Cardiac muscle cell (in vitro differentiated cells and primary cell): ENCODE measurements around the gene PRG2. TPM values are rescaled to one million over a fixed set of nuclear protein-coding genes. Genes with fewer than 3 reads are reported as not detected.

ENCODE experiments used
- DNase-seq, 2 donors: peaks; one replicate each; pipeline versions ENCODE4 v3.0.0 to v3.0.0-alpha.2; 2010 to 2017; ENCODE audit warnings: low read depth in 1 of 2, low spot score in 1 of 2
- H3K27ac ChIP-seq: fragments of 200-600 bp; sonication (generic); 2 replicates; pipeline ENCODE4 v1.5.1; 2016
- H3K27me3 ChIP-seq: fragments of 200-600 bp; sonication (generic); 2 replicates; pipeline ENCODE4 v1.6.0; 2016; ENCODE audit warnings: control low read depth
- H3K36me3 ChIP-seq: fragments of 200-600 bp; sonication (generic); 2 replicates; pipeline ENCODE4 v1.5.1; 2016; ENCODE audit warnings: control low read depth
- H3K4me1 ChIP-seq: fragments of 200-600 bp; sonication (generic); 2 replicates; pipeline ENCODE4 v1.8.1; 2017; ENCODE audit warnings: low read depth, mild to moderate bottlenecking, mixed run types
- H3K4me3 ChIP-seq: fragments of 200-600 bp; sonication (generic); 2 replicates; pipeline ENCODE4 v1.5.1; 2016; ENCODE audit warnings: mild to moderate bottlenecking
- H3K9me3 ChIP-seq: fragments of 200-600 bp; sonication (generic); 2 replicates; pipeline ENCODE4 v1.5.1; 2017; ENCODE audit warnings: low read depth, mild to moderate bottlenecking, control low read depth
- polyA plus RNA-seq: library from polyadenylated mRNA; unstranded; fragments of >200 nt; fragmentation: Nextera tagmentation; extraction: Ambion mirVana; gene quantifications from 2 replicates; pipeline ENCODE4 v1.2.1, GENCODE V29; 2016
- total RNA-seq: library from RNA; depleted of rRNA; stranded (reverse); fragments of >200 nt; gene quantifications from 2 replicates; pipeline ENCODE4 v1.2.3, GENCODE V29; 2016
- TF ChIP-seq, protein P1 (sequence below): IDR thresholded peaks from 2 replicates; pipeline ENCODE4 v1.5.1; 2012; ENCODE audit warnings: low read depth, mild to moderate bottlenecking, low read length

The PRG2 gene
- total and polyA plus RNA-seq, 2 experiments from 2014 or later: not detected

DNA sequence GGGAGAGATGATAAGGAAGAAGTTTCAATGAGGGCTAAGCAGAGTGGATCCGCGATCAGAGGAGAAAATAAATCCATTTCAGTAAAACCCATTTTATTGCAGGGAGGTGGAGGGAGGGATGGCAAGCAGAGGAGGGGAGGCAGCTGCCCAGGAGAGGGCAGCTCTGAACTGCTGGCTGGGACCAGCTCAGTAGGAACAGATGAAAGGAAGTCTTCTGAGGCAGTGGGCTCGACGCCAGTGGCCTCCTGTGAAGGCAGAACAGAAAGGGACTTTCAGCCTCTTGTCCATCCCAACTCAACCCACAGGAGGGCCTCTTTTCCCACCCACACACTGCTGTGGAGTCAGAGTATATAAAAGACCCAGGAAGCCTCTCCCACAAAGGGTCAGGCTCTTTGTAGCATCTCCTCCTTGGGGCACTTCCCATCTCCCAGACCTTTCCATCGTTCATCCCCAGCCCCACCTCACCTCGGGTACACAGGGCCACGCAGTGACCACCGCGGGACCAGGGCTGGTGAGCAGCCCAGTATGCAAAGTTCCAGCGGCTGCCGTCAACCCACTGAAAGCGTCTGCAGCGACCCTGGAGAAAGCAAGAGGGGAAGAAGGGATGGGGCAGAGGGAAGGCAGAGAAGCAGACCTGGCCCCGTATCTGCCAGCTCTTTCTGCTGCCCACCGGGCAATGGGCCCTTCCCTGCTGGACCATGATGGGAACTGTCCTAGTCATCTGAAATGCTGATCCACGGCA, 3.0 kb downstream of the PRG2 start:
- Histone ChIP-seq H3K9me3 (no peaks in the 10 kb centered on the region), H3K36me3 (no peaks in the 10 kb centered on the region), H3K4me3 (no peak overlapping the region), H3K27me3 (no peaks in the 10 kb centered on the region), H3K4me1 (no peaks in the 10 kb centered on the region), H3K27ac (no peak overlapping the region)
- TF ChIP-seq, protein P1, sequence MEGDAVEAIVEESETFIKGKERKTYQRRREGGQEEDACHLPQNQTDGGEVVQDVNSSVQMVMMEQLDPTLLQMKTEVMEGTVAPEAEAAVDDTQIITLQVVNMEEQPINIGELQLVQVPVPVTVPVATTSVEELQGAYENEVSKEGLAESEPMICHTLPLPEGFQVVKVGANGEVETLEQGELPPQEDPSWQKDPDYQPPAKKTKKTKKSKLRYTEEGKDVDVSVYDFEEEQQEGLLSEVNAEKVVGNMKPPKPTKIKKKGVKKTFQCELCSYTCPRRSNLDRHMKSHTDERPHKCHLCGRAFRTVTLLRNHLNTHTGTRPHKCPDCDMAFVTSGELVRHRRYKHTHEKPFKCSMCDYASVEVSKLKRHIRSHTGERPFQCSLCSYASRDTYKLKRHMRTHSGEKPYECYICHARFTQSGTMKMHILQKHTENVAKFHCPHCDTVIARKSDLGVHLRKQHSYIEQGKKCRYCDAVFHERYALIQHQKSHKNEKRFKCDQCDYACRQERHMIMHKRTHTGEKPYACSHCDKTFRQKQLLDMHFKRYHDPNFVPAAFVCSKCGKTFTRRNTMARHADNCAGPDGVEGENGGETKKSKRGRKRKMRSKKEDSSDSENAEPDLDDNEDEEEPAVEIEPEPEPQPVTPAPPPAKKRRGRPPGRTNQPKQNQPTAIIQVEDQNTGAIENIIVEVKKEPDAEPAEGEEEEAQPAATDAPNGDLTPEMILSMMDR: peak; percentile 19
- DNase-seq: peak in 1 of 2 donors; percentile 58

DNA sequence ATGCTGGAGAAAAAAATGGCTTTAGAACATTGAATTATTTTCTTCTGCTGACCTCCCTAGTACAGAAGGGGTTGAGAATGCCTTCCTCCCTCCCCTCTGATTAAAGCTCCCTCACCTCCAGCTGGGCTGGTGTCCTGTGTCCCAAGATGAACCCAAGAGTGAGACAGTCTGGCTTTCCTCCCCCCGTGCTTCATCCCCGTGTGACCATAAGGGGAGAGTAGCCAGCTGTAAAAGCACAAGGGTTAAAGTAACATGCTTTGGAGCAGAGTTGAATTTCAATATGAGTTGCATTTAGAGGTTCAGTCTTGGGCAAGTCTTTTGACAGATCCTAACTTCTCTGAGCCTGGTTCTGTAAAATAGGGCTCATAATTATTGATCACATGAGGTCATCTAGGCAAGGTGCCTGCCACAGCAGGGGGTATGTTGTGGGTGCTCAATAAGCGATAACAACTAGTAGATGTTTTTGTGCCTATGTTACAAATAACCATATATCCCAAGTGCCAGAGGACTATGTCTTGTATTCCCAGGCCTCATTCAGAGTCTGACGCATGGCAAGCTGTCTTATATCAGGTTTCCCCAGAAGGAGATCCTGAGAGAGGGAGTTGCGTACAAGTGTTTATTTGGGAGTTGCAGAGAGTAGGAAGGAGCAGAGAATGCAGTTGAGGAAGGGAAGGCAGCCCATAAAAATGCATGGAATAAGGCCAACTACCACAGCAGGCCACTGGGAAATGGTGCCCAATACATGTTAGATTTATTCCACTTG, 4.1 kb downstream of the PRG2 start:
- no peak overlapping the region for H3K4me3 ChIP-seq
- H3K4me1 ChIP-seq: no peaks in the 10 kb centered on the region
- H3K36me3 ChIP-seq: no peaks in the 10 kb centered on the region
- H3K27ac ChIP-seq: no peak overlapping the region
- H3K27me3 ChIP-seq: no peaks in the 10 kb centered on the region
- no peaks in the 10 kb centered on the region for H3K9me3 ChIP-seq
- DNase-seq: no peak
- TF ChIP-seq, protein P1: no peak

GRCh38 chr11:57380975-57381374, 9.5 kb downstream of the PRG2 start, which contains the start of gene PRG3:
TSS of gene PRG3 (minus strand) at chr11:57381150. CDS start at chr11:57380708, 442 bp downstream.
- DNase-seq: no peak
- Histone ChIP-seq H3K4me1 (no peaks in the 10 kb centered on the region), H3K27me3 (no peaks in the 10 kb centered on the region), H3K27ac (no peak within 1 kb of the TSS), H3K36me3 (no peaks in the 10 kb centered on the region), H3K4me3 (no peak within 1 kb of the TSS), H3K9me3 (no peaks in the 10 kb centered on the region)
- TF ChIP-seq, protein P1: no peak

DNA sequence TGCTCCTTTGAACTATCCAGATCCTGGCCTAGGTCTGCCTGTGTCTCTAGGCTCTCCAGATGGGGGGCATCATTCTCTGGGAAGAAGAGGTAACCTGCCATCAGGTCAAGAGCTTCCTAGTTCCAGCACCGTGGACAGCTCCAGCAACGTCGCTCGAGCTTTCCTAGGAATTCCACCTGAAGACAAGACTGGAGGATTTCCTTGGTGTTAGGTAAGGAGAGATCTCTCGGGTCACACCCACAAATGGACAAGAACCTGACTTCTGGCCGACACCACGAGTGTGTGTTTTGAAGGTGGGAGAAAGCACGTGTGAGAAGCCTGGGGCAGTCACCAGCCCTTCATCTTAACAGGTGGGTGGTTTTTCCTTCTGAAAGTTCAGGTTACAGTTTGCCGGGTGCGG, 10.7 kb downstream of the PRG2 start:
- Histone ChIP-seq H3K4me3 (no peak overlapping the region), H3K27ac (no peak overlapping the region), H3K4me1 (no peaks in the 10 kb centered on the region), H3K27me3 (no peaks in the 10 kb centered on the region), H3K9me3 (no peaks in the 10 kb centered on the region), H3K36me3 (no peaks in the 10 kb centered on the region)
- TF ChIP-seq, protein P1: no peak
- DNase-seq: peak; percentile 40 to 71

- no peaks in the 10 kb centered on the region for H3K27me3 ChIP-seq
- H3K4me1 ChIP-seq: no peaks in the 10 kb centered on the region
- H3K4me3 ChIP-seq: no peak overlapping the region
- no peaks in the 10 kb centered on the region for H3K36me3 ChIP-seq
- no peak overlapping the region for H3K27ac ChIP-seq
- no peak for DNase-seq
- no peaks in the 10 kb centered on the region for H3K9me3 ChIP-seq
- TF ChIP-seq, protein P1: no peak
These were observed 12.3 kb downstream of the PRG2 start for GRCh38 chr11:57378186-57378585.
